Glomerular endothelial cell (primary cell): ENCODE data around the gene KSR2. TPM values are rescaled to one million over a fixed set of nuclear protein-coding genes. Genes with fewer than 3 reads are reported as not detected.
"Not testable (repeated sequence)": the region's sequence is repeated elsewhere in the genome, so short reads cannot be mapped to it uniquely, and the experiment has no call there.

Source experiments
- DNase-seq: peaks from one replicate; pipeline ENCODE4 v3.0.0-alpha.2; 2011; ENCODE audit warnings: low read depth, low spot score; ENCODE audit errors: extremely low read depth
- total RNA-seq: library from RNA; depleted of rRNA; stranded (reverse); fragments of >200 nt; gene quantifications from 2 replicates; pipeline ENCODE4 v1.2.3, GENCODE V29; 2015

KSR2 gene
- total RNA-seq, 1 donor from 2014 or later = 1.3 TPM

DNA sequence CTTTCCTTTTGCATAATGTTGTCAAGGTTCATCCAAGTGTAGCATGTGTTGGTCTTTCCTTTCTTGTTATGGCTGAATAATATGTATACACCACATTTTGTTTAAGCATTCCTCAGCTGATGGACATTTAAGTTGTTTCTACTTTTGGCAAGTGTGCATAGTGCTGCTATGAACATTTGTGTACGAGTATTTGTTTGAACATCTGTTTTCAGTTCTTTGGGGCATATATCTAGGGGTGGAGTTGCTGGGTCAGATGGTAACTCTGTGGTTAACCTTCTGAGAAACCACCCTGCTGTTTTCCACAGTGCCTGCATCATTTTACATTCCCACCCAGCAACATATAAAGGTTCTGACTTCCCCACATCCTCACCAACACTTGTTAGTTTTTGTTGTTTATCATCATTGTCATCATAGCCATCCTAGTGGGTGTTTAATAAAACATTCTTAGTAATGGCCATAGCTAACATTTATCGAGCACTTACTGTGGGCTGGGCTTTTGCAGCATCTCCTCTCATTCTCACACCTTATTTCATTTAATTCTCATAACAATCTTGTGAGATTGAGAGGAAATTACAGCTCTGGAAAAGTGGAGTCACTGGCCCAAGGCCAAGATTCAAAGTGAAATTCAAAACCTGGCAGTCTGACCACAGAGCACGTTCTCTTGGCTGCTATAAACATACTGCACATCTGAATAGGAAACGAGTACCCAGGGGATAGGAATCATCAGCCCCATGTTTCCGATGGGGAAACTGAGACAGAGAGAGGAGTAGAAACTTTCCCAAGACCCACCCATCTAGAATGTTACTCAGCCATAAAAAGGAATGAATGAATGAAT, 193.6 kb downstream of the KSR2 start:
- no peak for DNase-seq

DNA sequence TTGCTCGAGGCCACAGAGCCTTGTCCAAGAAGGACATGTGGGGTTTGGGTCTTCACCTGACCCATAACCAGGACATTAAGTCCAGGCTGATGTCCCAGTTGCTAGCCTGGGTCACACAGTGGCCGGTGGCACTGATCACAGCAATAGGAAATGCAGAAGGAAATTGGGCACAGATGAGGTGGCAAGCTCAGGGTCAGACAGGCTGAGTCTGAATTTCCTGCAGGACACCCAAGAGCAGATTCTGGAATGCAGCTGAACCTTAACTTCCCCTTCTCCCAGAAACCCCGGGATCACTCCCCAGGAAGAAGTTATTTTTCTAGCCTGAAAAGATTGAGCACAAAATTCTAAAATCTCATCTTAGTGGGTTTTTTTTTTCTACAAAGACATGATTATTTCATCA, 199.9 kb downstream of the KSR2 start:
- DNase-seq = no peak

DNA sequence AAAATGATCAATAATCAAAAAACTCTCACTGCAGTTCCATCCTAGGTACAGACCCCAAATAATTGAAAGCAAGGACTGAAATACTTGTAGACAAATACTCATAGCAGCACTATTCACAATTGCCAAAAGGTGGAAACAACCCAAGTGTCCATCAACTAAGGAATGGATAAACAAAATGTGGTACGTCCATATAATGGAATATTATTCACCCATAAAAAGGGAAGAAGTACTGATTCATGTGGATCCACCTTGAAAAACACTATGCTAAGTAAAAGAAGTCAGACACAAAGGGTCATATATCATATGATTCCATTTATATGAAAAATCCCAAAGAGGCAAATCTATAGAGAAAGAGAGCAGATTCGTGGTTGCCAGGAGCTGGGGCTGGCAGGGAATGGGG, 202.8 kb downstream of the KSR2 start:
- no peak for DNase-seq

DNA sequence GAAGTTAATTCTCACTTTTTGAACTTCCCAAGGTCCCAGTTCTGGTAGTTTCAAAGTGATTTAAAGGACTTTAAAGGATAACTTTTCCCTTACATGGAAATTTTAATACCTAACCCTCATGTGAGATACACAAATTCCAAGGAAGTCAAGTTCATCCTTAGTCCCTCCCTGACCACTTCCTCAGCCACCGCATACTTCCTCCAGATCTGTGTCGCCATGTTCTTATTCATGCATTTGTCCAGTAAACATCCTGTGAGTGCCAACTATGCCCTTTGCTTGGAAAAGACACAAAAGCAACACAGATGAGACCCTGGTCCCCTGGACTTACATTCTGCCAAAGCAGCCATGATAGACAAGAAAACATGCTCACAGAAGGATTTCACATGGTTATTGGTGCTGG, 206.6 kb downstream of the KSR2 start:
- no peak for DNase-seq

DNA sequence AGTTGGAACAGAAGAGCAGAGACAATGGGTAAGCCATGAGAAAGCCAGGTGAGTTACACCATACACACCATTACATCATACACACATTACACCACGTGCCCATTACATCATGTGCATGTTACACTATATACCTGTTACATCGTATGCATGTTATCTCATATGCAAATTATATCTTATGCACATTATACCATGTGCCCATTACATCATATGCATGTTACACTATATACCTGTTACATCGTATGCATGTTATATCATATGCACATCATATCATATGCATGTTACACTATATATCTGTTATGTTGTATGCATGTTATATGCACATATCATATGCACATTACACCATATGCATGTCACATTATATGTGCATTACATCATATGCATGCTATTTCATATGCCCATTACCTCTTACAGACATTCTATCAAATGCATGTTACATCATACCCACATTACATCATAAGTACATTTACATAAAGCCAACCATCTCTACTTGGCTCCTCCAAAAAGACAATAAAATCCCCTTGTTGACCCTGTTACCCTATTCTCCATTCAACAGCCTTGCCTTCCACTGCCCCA, 207.2 kb downstream of the KSR2 start:
- no peak for DNase-seq

DNA sequence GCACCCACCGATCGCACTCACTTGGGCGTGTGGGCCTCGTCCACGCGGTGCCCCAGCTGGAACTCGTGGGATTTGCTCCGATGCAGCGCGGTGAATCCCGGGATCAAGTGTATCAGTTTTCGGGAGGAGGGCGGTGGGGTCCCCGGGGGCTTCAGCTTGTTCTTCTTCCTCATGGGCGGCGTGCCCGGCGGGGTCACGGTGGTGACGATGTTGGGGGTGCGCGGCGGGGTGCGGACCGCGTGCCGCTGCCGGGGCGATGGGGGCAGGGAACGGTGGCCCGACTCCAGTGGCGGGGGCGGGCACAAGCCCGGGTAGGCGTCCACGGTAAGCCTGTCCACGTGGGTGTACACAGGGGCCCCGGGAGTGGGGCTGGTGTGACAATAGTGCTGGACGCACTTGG, 207.8 kb downstream of the KSR2 start:
- DNase-seq = no peak

DNA sequence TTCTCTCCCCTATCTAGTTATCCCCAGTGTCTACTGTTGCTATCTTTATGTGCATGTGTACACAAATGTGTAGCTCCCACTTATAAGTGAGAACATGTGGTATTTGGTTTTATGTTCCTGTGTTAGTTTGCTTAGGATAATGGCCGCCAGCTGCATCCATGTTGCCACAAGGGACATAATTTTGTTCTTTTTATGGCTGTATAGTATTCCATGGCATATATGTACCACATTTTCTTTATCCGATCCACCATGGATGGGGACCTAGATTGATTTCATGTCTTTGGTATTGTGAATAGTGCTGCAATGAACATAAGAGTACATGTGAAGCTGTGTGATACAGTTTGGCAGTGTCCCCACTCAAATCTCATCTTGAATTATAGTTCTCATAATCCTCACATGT, 218.1 kb downstream of the KSR2 start:
- no peak for DNase-seq

DNA sequence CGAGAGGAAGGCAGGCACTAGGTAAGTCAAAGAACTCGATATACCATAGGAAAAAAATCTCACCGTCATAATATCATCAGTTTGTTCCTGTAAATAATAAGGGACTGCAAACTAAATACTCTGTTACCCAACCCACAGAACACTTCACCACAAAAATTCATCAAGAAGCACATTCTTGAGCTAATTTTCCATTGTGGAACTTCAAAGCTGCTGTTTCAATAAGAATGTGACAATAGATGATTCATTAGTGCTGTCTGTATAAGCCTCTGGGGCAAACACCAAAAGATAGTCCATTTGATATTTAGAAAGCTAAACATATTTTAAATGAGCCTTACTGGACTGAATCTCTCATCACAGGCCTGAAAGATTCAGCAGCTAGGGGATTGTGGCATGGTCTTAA, 219.4 kb downstream of the KSR2 start:
- no peak for DNase-seq

DNA sequence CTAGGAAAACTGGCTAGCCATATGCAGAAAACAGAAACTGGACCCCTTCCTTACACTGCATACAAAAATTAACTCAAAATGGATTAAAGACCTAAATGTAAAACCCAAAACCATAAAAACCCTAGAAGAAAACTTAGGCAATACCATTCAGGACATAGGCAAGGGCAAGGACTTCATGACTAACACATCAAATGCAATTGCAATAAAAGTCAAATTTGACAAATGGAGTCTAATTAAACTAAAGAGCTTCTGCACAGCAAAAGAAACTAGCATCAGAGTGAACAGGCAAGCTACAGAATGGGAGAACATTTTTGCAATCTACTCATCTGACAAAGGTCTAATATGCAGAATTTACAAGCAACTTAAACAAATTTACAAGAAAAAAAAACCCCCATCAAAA, 222.4 kb downstream of the KSR2 start:
- not testable (repeated sequence) for DNase-seq

DNA sequence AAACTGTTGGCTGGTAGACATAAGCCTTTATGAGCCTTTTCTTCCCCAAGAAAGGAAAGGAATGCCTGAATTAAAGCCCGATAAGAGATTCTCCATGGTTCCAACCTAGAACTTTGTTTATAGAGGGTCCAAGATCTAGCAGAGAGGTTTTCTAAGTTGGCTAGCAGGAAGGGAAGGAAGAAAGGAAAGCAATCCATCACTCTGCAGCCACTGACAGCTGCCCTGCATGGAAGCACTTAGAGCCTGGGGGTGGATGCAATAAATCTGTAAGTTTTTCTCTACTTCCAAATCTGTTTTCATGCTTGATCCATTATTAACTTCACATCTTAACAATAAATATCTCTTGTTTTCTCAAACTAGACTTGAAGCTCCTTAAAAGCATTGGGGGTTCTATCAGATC, 224.4 kb downstream of the KSR2 start:
- DNase-seq = no peak

DNA sequence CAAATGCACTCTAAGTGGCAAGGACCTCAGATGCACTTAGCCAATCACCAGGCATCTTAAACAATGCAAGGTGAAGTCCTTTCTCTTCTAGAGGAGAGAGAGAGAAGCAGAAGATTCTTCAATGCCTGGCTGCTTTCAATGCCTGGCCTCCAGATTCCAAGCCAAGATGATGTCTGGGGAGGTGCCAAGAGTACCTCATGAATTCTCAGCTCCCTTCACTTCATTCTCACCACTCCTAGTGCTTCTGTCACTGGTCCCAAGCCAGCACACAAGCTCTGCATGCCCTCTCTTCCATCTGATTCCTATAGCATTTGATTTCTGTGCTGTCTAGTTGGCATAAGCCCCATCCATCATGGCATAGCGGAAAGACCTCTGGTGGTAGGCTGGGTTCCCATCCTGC, 225.0 kb downstream of the KSR2 start:
- DNase-seq = no peak

DNA sequence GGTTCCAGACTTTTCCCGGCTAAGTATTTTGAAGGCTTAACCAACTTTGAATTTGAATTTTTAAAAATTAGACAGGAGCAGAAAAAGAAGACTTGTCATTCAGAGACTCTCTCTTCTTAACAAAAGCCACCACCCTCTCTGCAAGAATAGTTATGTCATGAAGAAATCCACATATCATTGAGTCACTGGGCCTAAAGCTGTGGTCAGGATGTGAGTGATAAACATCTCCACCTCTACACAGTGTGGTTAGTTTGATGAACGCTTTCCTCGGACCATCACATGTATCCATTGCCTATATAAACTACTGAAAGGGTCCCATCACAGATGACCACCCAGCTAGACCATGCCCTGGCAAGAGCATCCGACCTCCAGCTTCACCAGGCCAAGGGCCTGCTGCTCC, 226.1 kb downstream of the KSR2 start:
- no peak for DNase-seq

DNA sequence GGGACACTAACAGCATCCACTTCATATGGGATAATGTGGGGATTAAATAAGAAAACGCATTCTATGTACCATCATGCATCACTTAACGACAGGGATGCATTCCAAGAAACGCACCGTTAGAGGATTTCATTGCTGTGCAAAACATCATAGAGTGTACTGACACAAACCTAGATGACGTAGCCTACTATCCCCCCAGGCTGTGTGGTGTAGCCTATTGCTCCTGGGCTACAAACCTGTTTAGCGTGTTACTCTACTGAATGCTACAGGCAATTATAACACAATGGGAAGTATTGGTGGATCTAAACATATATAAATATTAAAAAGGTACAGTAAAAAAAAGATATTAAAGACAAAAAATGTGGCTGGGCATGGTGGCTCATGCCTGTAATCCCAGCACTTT, 230.6 kb downstream of the KSR2 start:
- no peak for DNase-seq

DNA sequence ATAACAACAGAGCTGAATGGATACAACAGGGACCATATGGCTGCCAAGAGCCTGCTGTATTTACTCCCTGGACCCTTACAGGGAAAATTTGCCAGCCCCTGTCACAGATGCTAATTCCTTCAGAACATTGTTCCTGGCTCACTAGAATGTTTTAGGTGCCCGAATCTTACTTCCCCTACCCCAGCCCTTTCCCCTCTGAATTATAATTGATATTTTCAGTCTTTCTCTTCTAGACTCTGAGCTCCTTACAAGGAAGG, 235.3 kb downstream of the KSR2 start:
- no peak for DNase-seq

DNA sequence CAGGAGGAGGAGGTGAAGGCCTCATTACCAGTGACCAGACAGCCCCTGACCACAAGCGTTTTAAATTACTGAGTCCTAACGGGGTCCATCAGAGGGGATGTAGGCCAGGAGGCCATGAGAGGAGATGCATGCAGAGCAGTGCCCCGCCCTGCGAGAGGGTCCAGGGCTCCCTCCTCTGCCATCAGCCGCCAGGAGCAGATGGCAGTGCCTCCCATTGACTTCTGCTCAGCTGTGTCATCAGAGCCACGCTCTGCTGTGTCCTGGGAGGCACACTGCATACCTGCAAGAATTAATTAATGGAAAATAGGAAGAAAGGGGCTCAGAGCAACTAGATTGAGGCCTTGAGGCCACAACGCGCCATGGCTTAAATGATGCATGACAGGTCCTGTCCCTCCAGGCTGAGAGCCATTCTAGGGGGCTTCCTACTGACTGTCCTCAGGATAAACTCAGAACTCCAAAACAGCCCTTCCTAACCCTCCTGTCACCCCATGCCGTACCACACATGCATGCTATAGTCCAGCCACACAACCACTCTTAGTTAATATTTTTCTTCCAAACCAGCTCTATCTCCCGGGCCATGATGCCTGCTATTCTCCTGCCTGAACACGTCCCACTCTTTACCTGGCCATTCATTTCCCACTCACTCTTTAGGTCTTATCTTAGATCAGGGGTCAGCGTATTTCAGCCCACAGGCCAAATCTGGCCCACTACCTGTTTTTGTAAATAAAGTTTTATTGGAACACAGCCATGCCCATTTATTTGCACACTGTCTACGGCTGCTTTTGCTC, 235.8 kb downstream of the KSR2 start:
- DNase-seq = no peak

DNA sequence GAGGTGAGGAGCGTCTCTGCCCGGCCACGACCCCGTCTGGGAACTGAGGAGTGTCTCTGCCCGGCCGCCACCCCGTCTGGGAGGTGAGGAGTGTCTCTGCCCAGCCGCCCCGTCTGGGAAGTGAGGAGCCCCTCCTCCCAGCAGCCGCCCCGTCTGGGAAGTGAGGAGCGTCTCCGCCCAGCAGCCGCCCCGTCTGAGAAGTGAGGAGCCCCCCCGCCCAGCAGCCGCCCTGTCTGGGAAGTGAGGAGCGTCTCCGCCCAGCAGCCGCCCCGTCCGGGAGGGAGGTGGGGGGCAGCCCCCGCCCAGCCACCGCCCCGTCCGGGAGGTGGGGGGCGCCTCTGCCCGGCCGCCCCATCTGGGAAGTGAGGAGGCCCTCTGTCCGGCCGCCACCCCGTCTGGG, 237.7 kb downstream of the KSR2 start:
- not testable (repeated sequence) for DNase-seq

DNA sequence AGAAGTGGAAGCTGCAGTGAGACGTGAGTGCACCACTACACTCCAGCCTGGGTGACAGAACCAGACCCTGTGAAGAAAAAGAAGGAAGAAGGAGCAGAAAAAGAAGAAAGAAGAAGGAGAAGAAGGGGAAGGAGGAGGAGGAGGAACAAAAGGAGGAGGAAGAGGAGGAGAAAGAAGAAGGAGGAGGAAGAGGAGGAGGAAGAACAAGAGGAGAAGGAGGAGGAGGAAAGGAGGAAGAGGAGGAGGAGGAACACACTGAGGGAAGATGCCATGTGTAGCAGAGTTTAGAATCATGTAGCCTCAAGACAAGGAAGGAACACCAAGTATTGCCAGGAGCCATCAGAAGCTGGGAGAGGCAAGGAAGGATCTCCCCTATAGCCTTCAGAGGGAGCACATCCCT, 241.5 kb downstream of the KSR2 start:
- no peak for DNase-seq

DNA sequence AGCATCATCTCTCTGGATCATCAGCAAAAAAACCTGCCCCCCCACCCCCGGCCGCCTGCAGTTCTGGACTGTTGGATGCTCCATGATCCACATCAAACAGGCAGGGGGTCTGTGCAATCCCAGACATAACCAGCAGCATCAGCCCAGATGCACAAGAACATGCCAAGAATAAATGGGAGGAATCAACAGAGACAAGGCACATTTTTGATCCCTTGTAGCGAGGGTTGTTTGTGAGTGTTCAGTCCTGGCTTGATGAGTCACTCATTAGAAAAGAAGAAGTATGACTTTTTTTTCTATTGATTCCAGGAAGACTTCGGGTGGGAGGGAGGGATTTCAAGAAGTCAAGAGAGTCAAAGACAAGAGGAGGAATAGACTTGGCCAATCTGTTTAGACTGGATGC, 244.2 kb downstream of the KSR2 start:
- DNase-seq = no peak

DNA sequence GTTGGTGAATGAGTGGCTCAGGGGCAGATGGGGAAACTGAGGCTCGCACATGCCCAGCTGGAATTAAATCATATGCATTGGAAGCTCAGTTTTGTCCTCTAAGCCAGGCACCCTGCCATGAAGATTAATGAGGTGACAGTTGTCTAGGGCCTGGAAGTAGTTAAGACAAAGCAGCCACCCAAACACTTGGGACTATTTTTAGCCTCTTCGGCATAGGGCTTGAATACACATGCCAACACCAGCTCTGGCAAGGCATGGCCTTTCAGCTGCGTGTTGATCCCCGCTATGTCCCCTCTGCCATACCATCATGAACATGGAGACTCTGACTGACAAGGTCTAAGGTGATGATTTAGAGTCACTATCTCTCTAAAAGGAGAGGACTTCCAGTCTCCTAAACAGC, 250.2 kb downstream of the KSR2 start:
- no peak for DNase-seq

DNA sequence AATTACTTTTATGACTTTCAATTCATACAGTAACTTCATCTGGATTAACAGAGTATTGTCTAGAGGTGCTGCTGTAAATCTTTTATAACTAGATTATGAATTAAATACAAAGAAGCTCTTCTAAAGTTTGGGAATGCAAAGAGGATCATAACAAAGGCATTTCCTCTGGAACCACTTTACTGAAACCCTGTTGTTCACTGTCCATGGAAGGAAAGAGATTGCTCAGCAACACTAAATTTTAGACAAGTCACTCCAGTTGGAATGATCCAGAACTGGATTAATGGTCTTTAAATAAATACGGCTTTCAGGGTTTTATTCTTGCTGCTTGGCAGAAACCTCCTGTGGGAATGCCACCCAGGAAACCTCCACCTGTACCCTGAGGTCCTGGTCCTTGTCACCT, 250.6 kb downstream of the KSR2 start:
- peak; percentile 0 for DNase-seq

DNA sequence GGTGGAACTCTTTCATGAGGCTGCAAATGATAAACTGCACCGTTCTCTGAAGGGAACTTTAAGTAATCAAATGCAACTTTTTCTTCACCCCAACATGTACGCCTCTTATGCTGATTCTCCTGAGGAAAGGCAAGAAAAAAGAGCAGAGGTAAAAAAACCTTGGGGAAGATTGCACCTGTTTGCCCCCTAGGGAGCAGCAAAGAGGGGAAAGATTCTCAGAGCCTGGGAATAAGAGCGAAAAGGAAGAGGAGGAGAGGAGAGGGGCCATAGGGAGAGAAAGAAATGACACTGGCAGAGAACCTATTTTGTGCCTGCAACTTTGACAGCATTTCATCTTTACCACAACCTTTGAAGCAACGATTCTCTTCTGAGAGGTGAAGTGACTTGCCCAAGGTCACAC, 254.6 kb downstream of the KSR2 start:
- DNase-seq = no peak

DNA sequence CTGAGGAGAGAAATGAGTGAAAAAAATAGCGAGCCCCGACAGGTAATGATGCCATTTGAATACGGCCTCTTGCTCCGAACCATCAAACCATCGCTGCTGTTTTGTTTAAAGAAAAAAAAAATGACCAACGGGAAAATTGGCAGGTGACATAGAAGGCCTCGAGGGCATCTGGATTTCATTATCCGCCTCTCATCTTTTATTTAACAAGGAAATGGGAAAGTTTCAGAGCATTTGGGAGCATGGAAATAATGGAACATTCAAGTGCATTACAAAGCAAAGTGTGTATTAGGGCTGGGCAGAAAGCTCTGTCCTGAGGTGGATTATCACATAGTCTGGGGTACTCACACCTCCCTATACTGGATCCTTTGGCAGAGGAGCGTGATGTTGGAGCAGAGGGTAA, 258.7 kb downstream of the KSR2 start:
- DNase-seq = no peak
